ENCODE measurements around the gene NUP35.
"Not testable (repeated sequence)": the region's sequence is repeated elsewhere in the genome, so short reads cannot be mapped to it uniquely, and the experiment has no call there.

The NUP35 gene

GRCh38 chr2:183164650-183165015 lies 40.4 kb downstream of the NUP35 start:
- Histone ChIP-seq H3K27ac (ENCODE audit: insufficient read depth, low read length, poor library complexity, severe bottlenecking) (no peak overlapping the region), H3K4me3 (ENCODE audit: insufficient read depth, low read depth, low read length, poor library complexity, severe bottlenecking) (no peak overlapping the region), H3K27me3 (replicated peaks; ENCODE audit: control insufficient read depth, insufficient read depth, low read length, poor library complexity, severe bottlenecking) (no peaks in the 10 kb centered on the region), H3K9me3 (ENCODE audit: control insufficient read depth, low read length) (no peaks in the 10 kb centered on the region), H3K4me1 (ENCODE audit: control insufficient read depth, insufficient read depth, low read length, poor library complexity, severe bottlenecking) (no peaks in the 10 kb centered on the region), H3K36me3 (ENCODE audit: control insufficient read depth, insufficient read depth, low read length) (peaks cover 16% of the 10 kb centered on the region)
- DNase-seq: no peak

GRCh38 chr2:183166210-183166609 lies 42.0 kb downstream of the NUP35 start:
- no peaks in the 10 kb centered on the region for H3K9me3 ChIP-seq (ENCODE audit: control insufficient read depth, low read length)

GRCh38 chr2:183166976-183167375 lies 42.7 kb downstream of the NUP35 start:
- not testable (repeated sequence) for DNase-seq; H3K36me3 ChIP-seq (ENCODE audit: control insufficient read depth, insufficient read depth, low read length); H3K27me3 ChIP-seq (replicated peaks; ENCODE audit: control insufficient read depth, insufficient read depth, low read length, poor library complexity, severe bottlenecking); H3K4me1 ChIP-seq (ENCODE audit: control insufficient read depth, insufficient read depth, low read length, poor library complexity, severe bottlenecking); H3K27ac ChIP-seq (ENCODE audit: insufficient read depth, low read length, poor library complexity, severe bottlenecking); H3K9me3 ChIP-seq (ENCODE audit: control insufficient read depth, low read length); H3K4me3 ChIP-seq (ENCODE audit: insufficient read depth, low read depth, low read length, poor library complexity, severe bottlenecking)

More at GRCh38 chr2:183166210-183166609, 42.0 kb downstream of the NUP35 start:
- Histone ChIP-seq H3K27me3 (replicated peaks; ENCODE audit: control insufficient read depth, insufficient read depth, low read length, poor library complexity, severe bottlenecking) (no peaks in the 10 kb centered on the region), H3K4me3 (ENCODE audit: insufficient read depth, low read depth, low read length, poor library complexity, severe bottlenecking) (no peak overlapping the region), H3K27ac (ENCODE audit: insufficient read depth, low read length, poor library complexity, severe bottlenecking) (no peak overlapping the region), H3K36me3 (ENCODE audit: control insufficient read depth, insufficient read depth, low read length) (peaks cover 7% of the 10 kb centered on the region), H3K4me1 (ENCODE audit: control insufficient read depth, insufficient read depth, low read length, poor library complexity, severe bottlenecking) (no peaks in the 10 kb centered on the region)
- DNase-seq: no peak

- no peaks in the 10 kb centered on the region for H3K36me3 ChIP-seq (ENCODE audit: control insufficient read depth, insufficient read depth, low read length)
- no peak for DNase-seq
Observed at GRCh38 chr2:183172220-183172887, 48.1 kb downstream of the NUP35 start.

GRCh38 chr2:183179156-183179555 lies 54.9 kb downstream of the NUP35 start:
- Histone ChIP-seq H3K36me3 (ENCODE audit: control insufficient read depth, insufficient read depth, low read length) (peaks cover 14% of the 10 kb centered on the region), H3K4me3 (ENCODE audit: insufficient read depth, low read depth, low read length, poor library complexity, severe bottlenecking) (no peak overlapping the region), H3K4me1 (ENCODE audit: control insufficient read depth, insufficient read depth, low read length, poor library complexity, severe bottlenecking) (no peaks in the 10 kb centered on the region), H3K27ac (ENCODE audit: insufficient read depth, low read length, poor library complexity, severe bottlenecking) (no peak overlapping the region), H3K9me3 (ENCODE audit: control insufficient read depth, low read length) (no peaks in the 10 kb centered on the region), H3K27me3 (replicated peaks; ENCODE audit: control insufficient read depth, insufficient read depth, low read length, poor library complexity, severe bottlenecking) (no peaks in the 10 kb centered on the region)
- DNase-seq: no peak

More at GRCh38 chr2:183172220-183172887, 48.1 kb downstream of the NUP35 start:
- Histone ChIP-seq H3K4me3 (ENCODE audit: insufficient read depth, low read depth, low read length, poor library complexity, severe bottlenecking) (no peak overlapping the region), H3K27ac (ENCODE audit: insufficient read depth, low read length, poor library complexity, severe bottlenecking) (no peak overlapping the region), H3K4me1 (ENCODE audit: control insufficient read depth, insufficient read depth, low read length, poor library complexity, severe bottlenecking) (no peaks in the 10 kb centered on the region), H3K27me3 (replicated peaks; ENCODE audit: control insufficient read depth, insufficient read depth, low read length, poor library complexity, severe bottlenecking) (no peaks in the 10 kb centered on the region), H3K9me3 (ENCODE audit: control insufficient read depth, low read length) (no peaks in the 10 kb centered on the region)

GRCh38 chr2:183185534-183185933 lies 61.3 kb downstream of the NUP35 start:
- Histone ChIP-seq H3K4me3 (ENCODE audit: insufficient read depth, low read depth, low read length, poor library complexity, severe bottlenecking) (no peak overlapping the region), H3K4me1 (ENCODE audit: control insufficient read depth, insufficient read depth, low read length, poor library complexity, severe bottlenecking) (no peaks in the 10 kb centered on the region), H3K27me3 (replicated peaks; ENCODE audit: control insufficient read depth, insufficient read depth, low read length, poor library complexity, severe bottlenecking) (no peaks in the 10 kb centered on the region), H3K9me3 (ENCODE audit: control insufficient read depth, low read length) (no peaks in the 10 kb centered on the region), H3K27ac (ENCODE audit: insufficient read depth, low read length, poor library complexity, severe bottlenecking) (no peak overlapping the region), H3K36me3 (ENCODE audit: control insufficient read depth, insufficient read depth, low read length) (peaks cover 17% of the 10 kb centered on the region)
- DNase-seq: no peak

- Histone ChIP-seq H3K4me3 (ENCODE audit: insufficient read depth, low read depth, low read length, poor library complexity, severe bottlenecking) (no peak overlapping the region), H3K9me3 (ENCODE audit: control insufficient read depth, low read length) (no peaks in the 10 kb centered on the region), H3K27ac (ENCODE audit: insufficient read depth, low read length, poor library complexity, severe bottlenecking) (no peak overlapping the region), H3K27me3 (replicated peaks; ENCODE audit: control insufficient read depth, insufficient read depth, low read length, poor library complexity, severe bottlenecking) (no peaks in the 10 kb centered on the region), H3K36me3 (ENCODE audit: control insufficient read depth, insufficient read depth, low read length) (peaks cover 13% of the 10 kb centered on the region), H3K4me1 (ENCODE audit: control insufficient read depth, insufficient read depth, low read length, poor library complexity, severe bottlenecking) (no peaks in the 10 kb centered on the region)
- no peak for DNase-seq
Observed at GRCh38 chr2:183186296-183186695, 62.1 kb downstream of the NUP35 start.

- H3K27ac ChIP-seq (ENCODE audit: insufficient read depth, low read length, poor library complexity, severe bottlenecking): no peak overlapping the region
- no peaks in the 10 kb centered on the region for H3K4me1 ChIP-seq (ENCODE audit: control insufficient read depth, insufficient read depth, low read length, poor library complexity, severe bottlenecking)
- peaks cover 13% of the 10 kb centered on the region for H3K36me3 ChIP-seq (ENCODE audit: control insufficient read depth, insufficient read depth, low read length)
- no peak for DNase-seq
- H3K4me3 ChIP-seq (ENCODE audit: insufficient read depth, low read depth, low read length, poor library complexity, severe bottlenecking): no peak overlapping the region
- H3K9me3 ChIP-seq (ENCODE audit: control insufficient read depth, low read length): no peaks in the 10 kb centered on the region
- H3K27me3 ChIP-seq (replicated peaks; ENCODE audit: control insufficient read depth, insufficient read depth, low read length, poor library complexity, severe bottlenecking): no peaks in the 10 kb centered on the region
Observed at GRCh38 chr2:183186766-183187165, 62.5 kb downstream of the NUP35 start.

GRCh38 chr2:183192343-183192742 lies 68.1 kb downstream of the NUP35 start:
- Histone ChIP-seq H3K27me3 (replicated peaks; ENCODE audit: control insufficient read depth, insufficient read depth, low read length, poor library complexity, severe bottlenecking) (no peaks in the 10 kb centered on the region), H3K36me3 (ENCODE audit: control insufficient read depth, insufficient read depth, low read length) (peaks cover 3% of the 10 kb centered on the region), H3K4me3 (ENCODE audit: insufficient read depth, low read depth, low read length, poor library complexity, severe bottlenecking) (no peak overlapping the region), H3K4me1 (ENCODE audit: control insufficient read depth, insufficient read depth, low read length, poor library complexity, severe bottlenecking) (no peaks in the 10 kb centered on the region), H3K27ac (ENCODE audit: insufficient read depth, low read length, poor library complexity, severe bottlenecking) (no peak overlapping the region), H3K9me3 (ENCODE audit: control insufficient read depth, low read length) (no peaks in the 10 kb centered on the region)
- DNase-seq: no peak

- Histone ChIP-seq H3K4me3 (ENCODE audit: insufficient read depth, low read depth, low read length, poor library complexity, severe bottlenecking) (no peak overlapping the region), H3K27ac (ENCODE audit: insufficient read depth, low read length, poor library complexity, severe bottlenecking) (no peak overlapping the region), H3K4me1 (ENCODE audit: control insufficient read depth, insufficient read depth, low read length, poor library complexity, severe bottlenecking) (no peaks in the 10 kb centered on the region), H3K27me3 (replicated peaks; ENCODE audit: control insufficient read depth, insufficient read depth, low read length, poor library complexity, severe bottlenecking) (no peaks in the 10 kb centered on the region), H3K36me3 (ENCODE audit: control insufficient read depth, insufficient read depth, low read length) (no peaks in the 10 kb centered on the region), H3K9me3 (ENCODE audit: control insufficient read depth, low read length) (no peaks in the 10 kb centered on the region)
- no peak for DNase-seq
Observed at GRCh38 chr2:183193904-183194303, 69.7 kb downstream of the NUP35 start.

Measured in effector memory CD4-positive, alpha-beta T cell (primary cell).